WERI-Rb-1 (cell line): ENCODE measurements around the gene BAZ1B.

ENCODE experiments used
- DNase-seq: peaks from one replicate; pipeline ENCODE4 v3.0.0-alpha.2; 2020
- H3K27ac ChIP-seq: fragments of 250-450 bp; sonication (Bioruptor Pico); 2 replicates; pipeline ENCODE4 v1.5.1; 2020; ENCODE audit warnings: mild to moderate bottlenecking, moderate library complexity
- H3K27me3 ChIP-seq: fragments of 250-450 bp; sonication (Bioruptor Pico); 2 replicates; pipeline ENCODE4 v1.5.1; 2021; ENCODE audit warnings: mild to moderate bottlenecking, low read depth, moderate library complexity; ENCODE audit not compliant: insufficient read depth, severe bottlenecking
- H3K36me3 ChIP-seq: fragments of 250-450 bp; sonication (Bioruptor Pico); 2 replicates; pipeline ENCODE4 v1.5.1; 2020; ENCODE audit warnings: mild to moderate bottlenecking, moderate library complexity
- H3K4me3 ChIP-seq: 2 replicates; pipeline ENCODE4 v1.5.1; 2011; ENCODE audit warnings: low read depth, mild to moderate bottlenecking, control low read depth, low read length
- H3K9me3 ChIP-seq: fragments of 250-450 bp; sonication (Bioruptor Pico); 2 replicates; pipeline ENCODE4 v1.5.1; 2021; ENCODE audit warnings: mild to moderate bottlenecking, moderate library complexity; ENCODE audit not compliant: severe bottlenecking
- TF ChIP-seq, protein P1 (sequence below): IDR thresholded peaks from 2 replicates; pipeline ENCODE4 v1.5.1; 2011; ENCODE audit warnings: low read depth, mild to moderate bottlenecking, control low read depth, inconsistent platforms, low read length

Gene BAZ1B

GRCh38 chr7:73463966-73464365 is 58.1 kb downstream of the BAZ1B start:
- Histone ChIP-seq H3K36me3 (peaks cover 97% of the 10 kb centered on the region), H3K4me3 (no peak overlapping the region), H3K9me3 (no peaks in the 10 kb centered on the region), H3K27me3 (no peaks in the 10 kb centered on the region), H3K27ac (no peak overlapping the region)
- no peak for DNase-seq
- TF ChIP-seq, protein P1, sequence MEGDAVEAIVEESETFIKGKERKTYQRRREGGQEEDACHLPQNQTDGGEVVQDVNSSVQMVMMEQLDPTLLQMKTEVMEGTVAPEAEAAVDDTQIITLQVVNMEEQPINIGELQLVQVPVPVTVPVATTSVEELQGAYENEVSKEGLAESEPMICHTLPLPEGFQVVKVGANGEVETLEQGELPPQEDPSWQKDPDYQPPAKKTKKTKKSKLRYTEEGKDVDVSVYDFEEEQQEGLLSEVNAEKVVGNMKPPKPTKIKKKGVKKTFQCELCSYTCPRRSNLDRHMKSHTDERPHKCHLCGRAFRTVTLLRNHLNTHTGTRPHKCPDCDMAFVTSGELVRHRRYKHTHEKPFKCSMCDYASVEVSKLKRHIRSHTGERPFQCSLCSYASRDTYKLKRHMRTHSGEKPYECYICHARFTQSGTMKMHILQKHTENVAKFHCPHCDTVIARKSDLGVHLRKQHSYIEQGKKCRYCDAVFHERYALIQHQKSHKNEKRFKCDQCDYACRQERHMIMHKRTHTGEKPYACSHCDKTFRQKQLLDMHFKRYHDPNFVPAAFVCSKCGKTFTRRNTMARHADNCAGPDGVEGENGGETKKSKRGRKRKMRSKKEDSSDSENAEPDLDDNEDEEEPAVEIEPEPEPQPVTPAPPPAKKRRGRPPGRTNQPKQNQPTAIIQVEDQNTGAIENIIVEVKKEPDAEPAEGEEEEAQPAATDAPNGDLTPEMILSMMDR = no peak

- Histone ChIP-seq H3K9me3 (no peaks in the 10 kb centered on the region), H3K36me3 (peaks cover 97% of the 10 kb centered on the region), H3K4me3 (no peak overlapping the region), H3K27ac (no peak overlapping the region), H3K27me3 (no peaks in the 10 kb centered on the region)
- no peak for DNase-seq
- TF ChIP-seq, protein P1 = no peak
Observed at GRCh38 chr7:73463260-73463659, 58.8 kb downstream of the BAZ1B start.

- H3K27ac ChIP-seq = no peak overlapping the region
- H3K4me3 ChIP-seq = no peak overlapping the region
- DNase-seq = no peak
- H3K36me3 ChIP-seq = peaks cover 97% of the 10 kb centered on the region
- TF ChIP-seq, protein P1 = no peak
- no peaks in the 10 kb centered on the region for H3K9me3 ChIP-seq
- H3K27me3 ChIP-seq = no peaks in the 10 kb centered on the region
Observed at GRCh38 chr7:73461782-73462285, 60.3 kb downstream of the BAZ1B start.

- Histone ChIP-seq H3K4me3 (no peak overlapping the region), H3K9me3 (no peaks in the 10 kb centered on the region), H3K27ac (no peak overlapping the region), H3K36me3 (peaks cover 93% of the 10 kb centered on the region), H3K27me3 (no peaks in the 10 kb centered on the region)
- DNase-seq = no peak
- TF ChIP-seq, protein P1 = no peak
Observed at GRCh38 chr7:73454424-73454823, 67.7 kb downstream of the BAZ1B start.

DNA sequence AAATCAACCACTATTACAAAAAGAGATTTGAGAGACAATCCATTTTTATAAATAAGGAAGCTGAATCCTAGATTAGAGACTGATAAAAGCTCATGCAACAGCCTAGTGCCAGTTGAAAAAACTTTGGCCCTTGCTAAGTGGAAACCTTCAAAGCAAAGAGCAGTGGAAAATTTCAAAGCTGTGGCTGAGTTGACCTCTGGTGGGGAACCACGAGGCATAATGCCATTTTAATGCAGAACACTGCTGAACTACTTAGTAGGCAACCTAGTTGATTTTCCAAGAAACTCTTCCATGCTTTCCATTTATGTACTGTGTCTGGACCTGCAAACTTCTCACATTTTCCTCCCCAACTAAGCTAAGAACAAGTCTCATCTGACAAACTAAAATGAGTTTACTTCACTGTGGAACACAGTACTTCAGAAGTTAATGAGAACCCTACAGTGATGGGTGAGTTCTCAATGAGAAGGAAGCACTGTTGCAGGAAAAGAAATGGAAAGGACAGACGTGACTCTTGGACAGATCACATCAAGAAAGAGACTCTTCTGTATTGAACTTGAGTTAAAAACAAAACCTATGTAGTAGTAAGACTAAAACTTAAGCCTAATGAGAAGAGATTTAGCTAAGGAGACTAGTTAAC is 69.0 kb downstream of the BAZ1B start:
- TF ChIP-seq, protein P1 = no peak
- H3K27ac ChIP-seq = no peak overlapping the region
- no peak overlapping the region for H3K4me3 ChIP-seq
- H3K27me3 ChIP-seq = no peaks in the 10 kb centered on the region
- H3K9me3 ChIP-seq = no peaks in the 10 kb centered on the region
- no peak for DNase-seq
- peaks cover 94% of the 10 kb centered on the region for H3K36me3 ChIP-seq
